Gastrocnemius medialis (tissue), 4 donors: ENCODE results near the gene DCTD. TPM values are rescaled to one million over a fixed set of nuclear protein-coding genes. Genes with fewer than 3 reads are reported as not detected.
"Not testable (repeated sequence)": the region's sequence is repeated elsewhere in the genome, so short reads cannot be mapped to it uniquely, and the experiment has no call there.

Experiments used
- ATAC-seq, 2 donors: fragments of 150-250 bp; one replicate each; pipeline ENCODE4 v1.9.1; 2016
- DNase-seq, 2 donors: peaks; one replicate each; pipeline ENCODE4 v3.0.0-alpha.2; 2019
- H3K27ac ChIP-seq, 4 donors: fragments of 200-600 bp; sonication (generic); 1 replicate in 1 of 4; 2 replicates in 3 of 4; pipeline ENCODE4 v1.5.1; 2016 to 2018; ENCODE audit warnings: mild to moderate bottlenecking in 2 of 4, moderate library complexity in 1 of 4
- H3K27me3 ChIP-seq, 3 donors: fragments of 200-600 bp; sonication (generic) in 2 of 3; 1 replicate in 1 of 3; 2 replicates in 2 of 3; pipeline versions ENCODE4 v1.5.1 to v1.6.0; 2016 to 2019; ENCODE audit warnings: mild to moderate bottlenecking in 1 of 3, moderate library complexity in 1 of 3
- H3K36me3 ChIP-seq, 2 donors: fragments of 200-600 bp; sonication (generic) in 1 of 2; one replicate each; pipeline ENCODE4 v1.5.1; 2017 to 2018
- H3K4me1 ChIP-seq, 2 donors: fragments of 200-600 bp; sonication (generic) in 1 of 2; one replicate each; pipeline ENCODE4 v1.5.1; 2016 to 2017; ENCODE audit warnings: mild to moderate bottlenecking in 2 of 2
- H3K4me3 ChIP-seq, 4 donors: fragments of 200-600 bp; sonication (generic) in 3 of 4; 1 replicate in 1 of 4; 2 replicates in 3 of 4; pipeline ENCODE4 v1.5.1; 2016 to 2019; ENCODE audit warnings: mild to moderate bottlenecking in 2 of 4
- H3K9me3 ChIP-seq, 3 donors: fragments of 200-600 bp; sonication (generic) in 2 of 3; 1 replicate in 1 of 3; 2 replicates in 2 of 3; pipeline ENCODE4 v1.5.1; 2016 to 2019
- POLR2A ChIP-seq, 2 donors: fragments of 450-650 bp; IDR thresholded peaks; one replicate each; pipeline ENCODE4 v1.6.1; 2017; ENCODE audit warnings: antibody characterized with exemption in 2 of 2, mild to moderate bottlenecking in 2 of 2, moderate library complexity in 2 of 2
- in situ Hi-C, 4 donors: fragments of 200-750 bp; cut with MboI; loops; one replicate each; pipeline versions ENCODE4 v1.15.0 to v1.8.0; 2017; ENCODE audit warnings: low sequenced_read_pairs in 4 of 4
- intact Hi-C: fragments of 100-400 bp; cut with DNase I; formaldehyde crosslinking; loops from one replicate; pipeline ENCODE4 v1.15.1; 2023; ENCODE audit warnings: low total_unique reads
- total RNA-seq, 4 donors: library from RNA; depleted of rRNA; stranded (reverse); fragments of >200 nt; gene quantifications; one replicate each; pipeline versions ENCODE4 v1.1.0 to v1.2.3, GENCODE V29; 2016
- TF ChIP-seq, protein P1 (sequence below), 5 experiments: fragments of 450-650 bp in 3 of 5; fragments of 200-600 bp in 2 of 5; sonication (generic) in 2 of 5; IDR thresholded peaks in 4 of 5; conservative IDR thresholded peaks in 1 of 5; 1 replicate in 4 of 5; 2 replicates in 1 of 5; pipeline ENCODE4 v1.5.1; 2016 to 2019; ENCODE audit warnings: antibody characterized with exemption in 5 of 5, mild to moderate bottlenecking in 3 of 5, moderate library complexity in 3 of 5

Gene DCTD
- total RNA-seq, 4 donors from 2014 or later, result 32.2 to 48.2 (median 39.1) TPM

DNA sequence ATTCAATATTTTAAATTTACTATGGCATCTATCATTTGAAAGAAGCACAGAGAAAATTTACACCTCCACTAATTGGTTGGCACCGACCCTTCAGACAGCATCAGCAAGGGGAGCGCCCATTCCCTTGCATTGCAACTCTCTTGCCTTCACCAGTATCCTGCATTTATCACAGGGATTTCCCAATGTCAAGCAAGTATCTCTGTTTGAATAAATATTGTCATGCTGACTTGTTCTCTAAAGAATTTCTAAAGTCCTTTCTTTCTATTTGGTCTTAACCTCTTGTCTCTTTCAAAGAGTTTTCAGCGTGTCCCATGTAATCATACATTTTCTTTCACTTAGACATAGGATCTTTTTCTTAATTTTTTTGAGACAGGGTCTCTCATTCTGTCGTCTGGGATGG lies 10.4 kb downstream of the DCTD start:
- in situ Hi-C loops, result no loop called here
- H3K27ac ChIP-seq, result no peak overlapping the region
- DNase-seq (no peak), ATAC-seq (no peak)
- H3K4me1 ChIP-seq, result no peaks in the 10 kb centered on the region
- H3K4me3 ChIP-seq, result no peak overlapping the region
- no peaks in the 10 kb centered on the region for H3K27me3 ChIP-seq
- H3K36me3 ChIP-seq, result peaks cover 0 to 48% of the 10 kb centered on the region in 2 donors
- intact Hi-C loops, result no loop called here
- no peak for TF ChIP-seq POLR2A (IDR thresholded peaks at IDR 0.05)
- TF ChIP-seq, protein P1, sequence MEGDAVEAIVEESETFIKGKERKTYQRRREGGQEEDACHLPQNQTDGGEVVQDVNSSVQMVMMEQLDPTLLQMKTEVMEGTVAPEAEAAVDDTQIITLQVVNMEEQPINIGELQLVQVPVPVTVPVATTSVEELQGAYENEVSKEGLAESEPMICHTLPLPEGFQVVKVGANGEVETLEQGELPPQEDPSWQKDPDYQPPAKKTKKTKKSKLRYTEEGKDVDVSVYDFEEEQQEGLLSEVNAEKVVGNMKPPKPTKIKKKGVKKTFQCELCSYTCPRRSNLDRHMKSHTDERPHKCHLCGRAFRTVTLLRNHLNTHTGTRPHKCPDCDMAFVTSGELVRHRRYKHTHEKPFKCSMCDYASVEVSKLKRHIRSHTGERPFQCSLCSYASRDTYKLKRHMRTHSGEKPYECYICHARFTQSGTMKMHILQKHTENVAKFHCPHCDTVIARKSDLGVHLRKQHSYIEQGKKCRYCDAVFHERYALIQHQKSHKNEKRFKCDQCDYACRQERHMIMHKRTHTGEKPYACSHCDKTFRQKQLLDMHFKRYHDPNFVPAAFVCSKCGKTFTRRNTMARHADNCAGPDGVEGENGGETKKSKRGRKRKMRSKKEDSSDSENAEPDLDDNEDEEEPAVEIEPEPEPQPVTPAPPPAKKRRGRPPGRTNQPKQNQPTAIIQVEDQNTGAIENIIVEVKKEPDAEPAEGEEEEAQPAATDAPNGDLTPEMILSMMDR (IDR thresholded peaks at IDR 0.05 in 4 of 5, conservative IDR thresholded peaks at IDR 0.05 in 1 of 5), result no peak
- no peaks in the 10 kb centered on the region for H3K9me3 ChIP-seq

DNA sequence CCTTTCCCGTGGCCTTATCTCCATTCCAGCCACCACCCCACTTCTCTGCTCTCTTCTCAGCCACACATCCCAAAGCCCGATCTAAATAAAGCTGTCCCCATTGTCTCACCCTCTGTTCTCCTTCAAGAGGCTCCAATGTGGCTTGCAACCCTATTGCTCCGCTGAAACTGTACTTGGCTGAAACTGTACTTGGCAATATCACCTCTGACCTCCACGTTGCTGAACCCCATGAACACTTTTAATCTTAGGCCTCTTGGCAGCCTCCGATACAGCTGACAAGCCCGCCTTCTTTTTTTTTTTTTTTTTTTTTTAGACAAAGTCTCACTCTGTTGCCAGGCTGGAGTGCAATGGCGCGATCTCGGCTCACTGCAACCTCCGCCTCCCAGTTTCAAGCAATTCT lies 12.1 kb downstream of the DCTD start:
- in situ Hi-C loops (no loop called here), intact Hi-C loops (no loop called here)
- Histone ChIP-seq H3K36me3 (peaks cover 0 to 40% of the 10 kb centered on the region in 2 donors), H3K4me3 (no peak overlapping the region), H3K27me3 (no peaks in the 10 kb centered on the region), H3K9me3 (no peaks in the 10 kb centered on the region), H3K27ac (no peak overlapping the region), H3K4me1 (no peaks in the 10 kb centered on the region)
- DNase-seq (no peak), ATAC-seq (no peak)
- TF ChIP-seq POLR2A (IDR thresholded peaks at IDR 0.05), result no peak
- TF ChIP-seq, protein P1 (IDR thresholded peaks at IDR 0.05 in 4 of 5, conservative IDR thresholded peaks at IDR 0.05 in 1 of 5), result no peak

DNA sequence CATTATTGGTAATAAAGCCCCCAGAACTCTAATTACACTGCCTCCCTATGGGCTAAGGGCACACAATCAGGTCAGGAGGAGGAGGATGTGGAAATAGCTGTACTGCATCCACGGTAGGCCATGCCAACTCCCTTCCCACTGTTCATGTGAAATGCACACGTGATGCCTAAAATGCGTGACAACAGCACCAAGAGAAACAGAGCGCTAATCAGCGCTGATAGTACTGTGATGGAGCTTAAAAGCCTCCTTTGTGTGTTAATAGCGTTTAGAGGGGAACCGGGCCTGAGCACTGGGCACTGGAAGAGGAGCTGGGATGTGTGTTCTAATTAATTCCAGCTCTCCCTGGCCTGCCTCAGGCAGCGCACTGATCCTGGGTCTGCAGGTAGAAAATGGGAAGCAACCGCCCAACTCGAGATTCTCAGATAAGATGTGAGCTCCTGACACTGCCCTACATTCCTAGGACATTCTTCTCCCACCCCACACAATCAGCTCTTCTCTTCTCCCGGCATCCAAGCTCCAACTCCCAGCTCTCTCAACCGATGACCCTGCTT lies 12.9 kb downstream of the DCTD start:
- Histone ChIP-seq H3K36me3 (peaks cover 0 to 45% of the 10 kb centered on the region in 2 donors), H3K4me1 (no peaks in the 10 kb centered on the region), H3K27me3 (no peaks in the 10 kb centered on the region), H3K9me3 (no peaks in the 10 kb centered on the region), H3K27ac (no peak overlapping the region), H3K4me3 (no peak overlapping the region)
- intact Hi-C loops (no loop called here), in situ Hi-C loops (no loop called here)
- no peak for DNase-seq
- no peak for ATAC-seq
- TF ChIP-seq, protein P1 (IDR thresholded peaks at IDR 0.05 in 4 of 5, conservative IDR thresholded peaks at IDR 0.05 in 1 of 5), result no peak
- TF ChIP-seq POLR2A (IDR thresholded peaks at IDR 0.05), result no peak

DNA sequence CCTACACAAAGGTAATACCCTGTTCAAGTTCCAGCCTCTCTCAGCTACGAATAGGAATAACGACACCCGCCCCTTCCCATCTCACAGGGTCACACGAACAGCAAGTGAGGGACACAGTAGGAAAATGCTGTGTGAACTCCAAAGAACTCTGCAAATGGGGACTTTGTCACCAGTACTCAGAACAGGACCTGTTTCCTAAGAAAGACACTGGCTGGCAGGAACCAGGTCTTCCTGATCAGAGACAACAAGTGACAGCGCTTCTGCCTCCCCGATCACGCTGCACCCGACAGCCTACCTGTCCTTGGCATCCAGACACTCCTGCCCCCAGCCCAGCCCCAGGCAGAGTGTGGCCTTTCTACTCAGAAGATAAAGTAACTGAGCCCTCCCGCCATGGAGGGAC lies 14.2 kb downstream of the DCTD start:
- H3K27me3 ChIP-seq, result no peaks in the 10 kb centered on the region
- H3K4me3 ChIP-seq, result no peak overlapping the region
- ATAC-seq (no peak), DNase-seq (no peak)
- in situ Hi-C loops, result no loop called here
- no peak overlapping the region for H3K27ac ChIP-seq
- H3K9me3 ChIP-seq, result no peaks in the 10 kb centered on the region
- peaks cover 0 to 45% of the 10 kb centered on the region in 2 donors for H3K36me3 ChIP-seq
- TF ChIP-seq POLR2A (IDR thresholded peaks at IDR 0.05), result no peak
- TF ChIP-seq, protein P1 (IDR thresholded peaks at IDR 0.05 in 4 of 5, conservative IDR thresholded peaks at IDR 0.05 in 1 of 5), result no peak
- no peaks in the 10 kb centered on the region for H3K4me1 ChIP-seq
- intact Hi-C loops, result no loop called here

DNA sequence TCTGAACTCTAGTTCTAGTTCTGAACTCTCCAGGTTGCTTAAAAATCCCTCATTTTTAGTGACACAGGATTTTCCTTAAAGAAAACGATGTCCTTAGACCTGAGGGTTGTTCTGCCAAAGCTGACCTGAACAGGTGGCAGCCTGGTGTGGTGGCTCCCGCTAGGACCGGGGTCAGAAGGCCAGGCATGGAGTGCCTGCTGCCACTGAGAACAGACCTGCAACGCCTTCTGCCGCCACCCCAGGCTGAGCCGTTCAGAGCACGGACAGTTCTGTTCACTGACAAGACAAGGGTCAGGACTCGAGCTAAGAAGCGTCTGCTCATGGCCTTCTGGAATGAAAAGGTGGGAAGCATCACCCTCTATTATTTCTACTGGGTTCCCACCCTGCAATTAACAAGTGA lies 15.8 kb downstream of the DCTD start:
- DNase-seq (no peak), ATAC-seq (no peak)
- TF ChIP-seq, protein P1 (IDR thresholded peaks at IDR 0.05 in 4 of 5, conservative IDR thresholded peaks at IDR 0.05 in 1 of 5), result no peak
- TF ChIP-seq POLR2A (IDR thresholded peaks at IDR 0.05), result no peak
- peaks cover 0 to 36% of the 10 kb centered on the region in 2 donors for H3K36me3 ChIP-seq
- no peaks in the 10 kb centered on the region for H3K4me1 ChIP-seq
- H3K4me3 ChIP-seq, result no peak overlapping the region
- H3K9me3 ChIP-seq, result no peaks in the 10 kb centered on the region
- H3K27ac ChIP-seq, result no peak overlapping the region
- H3K27me3 ChIP-seq, result no peaks in the 10 kb centered on the region
- in situ Hi-C loops, result no loop called here
- intact Hi-C loops, result no loop called here

DNA sequence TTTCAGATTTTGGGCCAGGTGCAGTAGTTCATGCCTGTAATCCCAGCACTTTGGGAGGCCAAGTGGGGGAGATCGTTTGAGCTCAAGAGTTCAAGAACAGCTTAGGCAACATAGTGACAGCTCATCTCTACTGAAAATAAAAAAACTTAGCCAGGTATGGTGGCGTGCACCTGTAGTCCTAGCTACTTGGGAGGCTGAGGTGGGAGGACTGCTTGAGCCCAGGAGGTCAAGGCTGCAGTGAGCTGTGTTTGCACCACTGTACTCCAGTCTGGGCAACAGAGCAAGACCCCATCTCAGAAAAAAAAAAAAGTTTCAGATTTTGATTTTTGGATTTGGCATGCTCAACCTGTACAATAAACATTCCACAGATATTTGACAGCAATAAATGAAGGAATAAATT lies 17.2 kb downstream of the DCTD start:
- H3K4me3 ChIP-seq, DNase-seq, intact Hi-C loops, H3K27ac ChIP-seq, H3K4me1 ChIP-seq, H3K27me3 ChIP-seq, H3K9me3 ChIP-seq, ATAC-seq, in situ Hi-C loops: not testable (repeated sequence)
- H3K36me3 ChIP-seq, result peaks cover 0 to 37% of the 10 kb centered on the region in 2 donors
